HCT116 (cell line): ENCODE data around the gene C15orf62. TPM values are rescaled to one million over a fixed set of nuclear protein-coding genes. Genes with fewer than 3 reads are reported as not detected.

Experiments used
- ATAC-seq: fragments of 200-7000 bp; cut with Tn5 transposase; 2 replicates; pipeline ENCODE4 v1.9.1; 2020; ENCODE audit warnings: mild to moderate bottlenecking, moderate library complexity
- BruUV-seq: library from RNA; stranded (reverse); fragments of 400-500 nt; replicated peaks from 2 replicates; lab custom pipeline; 2021; lab: Mats Ljungman, UMichigan
- CTCF ChIA-PET: fragments of 300-600 bp; sonication (Branson Sonifier 250); formaldehyde crosslinking; loops from one replicate; lab custom pipeline; 2021; ENCODE audit warnings: antibody characterized with exemption; lab: Charles Lee
- POLR2A ChIA-PET: fragments of 300-600, 350-600 bp; sonication (Branson Sonifier 250); formaldehyde crosslinking; loops from one replicate; lab custom pipeline; 2021; ENCODE audit warnings: antibody characterized with exemption; lab: Charles Lee
- RAD21 ChIA-PET, 2 experiments: fragments of 300-600 bp; sonication (Branson Sonifier 250); formaldehyde crosslinking; loops; one replicate each; lab custom pipeline; 2023; ENCODE audit warnings: low total read pairs in 2 of 2; ENCODE audit not compliant: uncharacterized antibody in 2 of 2, unreplicated experiment in 2 of 2, low non-redundant PET in 1 of 2; lab: Charles Lee
- DNase-seq: peaks from one replicate; pipeline ENCODE4 v3.0.0-alpha.2; 2010; ENCODE audit warnings: low read depth, low spot score
- H2AFZ ChIP-seq: fragments of 200-600 bp; shearing (Covaris generic), sonication (generic); 2 replicates; pipeline ENCODE4 v1.6.1; 2017; ENCODE audit warnings: low read depth, mixed run types, mixed read lengths, antibody characterized with exemption, low read length; ENCODE audit not compliant: poor library complexity, severe bottlenecking
- H3K27ac ChIP-seq: 2 replicates; pipeline ENCODE4 v1.5.1; 2012; ENCODE audit warnings: low read depth, low read length
- H3K27me3 ChIP-seq: fragments of 200-600 bp; sonication (generic); 2 replicates; pipeline ENCODE4 v1.6.1; 2016; ENCODE audit warnings: mixed run types, low read length, mixed read lengths; ENCODE audit not compliant: insufficient read depth
- H3K36me3 ChIP-seq, 2 experiments: fragments of 200-500 bp in 1 of 2; fragments of 200-600 bp in 1 of 2; sonication (Bioruptor generic) in 1 of 2; sonication (generic) in 1 of 2; 2 replicates each; pipeline versions ENCODE4 v1.5.1 to v1.6.1; 2014 to 2016; ENCODE audit warnings: low read length in 2 of 2, inconsistent platforms in 1 of 2, mixed read lengths in 1 of 2, mixed run types in 1 of 2; ENCODE audit not compliant: insufficient read depth in 2 of 2, control insufficient read depth in 1 of 2
- H3K4me1 ChIP-seq, 2 experiments: fragments of 200-600 bp in 1 of 2; sonication (generic) in 1 of 2; 2 replicates each; pipeline versions ENCODE4 v1.5.1 to v1.6.1; 2012 to 2017; ENCODE audit warnings: low read length in 2 of 2, inconsistent platforms in 1 of 2, mild to moderate bottlenecking in 1 of 2, mixed read lengths in 1 of 2, mixed run types in 1 of 2, moderate library complexity in 1 of 2; ENCODE audit not compliant: insufficient read depth in 2 of 2, control insufficient read depth in 1 of 2
- H3K4me2 ChIP-seq: fragments of 200-600 bp; sonication (generic); 2 replicates; pipeline ENCODE4 v1.6.1; 2017; ENCODE audit warnings: mixed run types, low read length, mixed read lengths
- H3K4me3 ChIP-seq, 2 experiments: fragments of 200-600 bp in 1 of 2; sonication (generic) in 1 of 2; replicated peaks in 1 of 2; 2 replicates each; pipeline ENCODE4 v1.5.1; 2011 to 2016; ENCODE audit warnings: low read length in 2 of 2, control low read depth in 1 of 2, low read depth in 1 of 2, mild to moderate bottlenecking in 1 of 2, mixed read lengths in 1 of 2, mixed run types in 1 of 2
- H3K79me2 ChIP-seq: fragments of 200-600 bp; sonication (generic); 2 replicates; pipeline ENCODE4 v1.6.1; 2017; ENCODE audit warnings: mild to moderate bottlenecking, mixed run types, low read length, moderate library complexity, mixed read lengths; ENCODE audit not compliant: insufficient read depth
- H3K9ac ChIP-seq: fragments of 200-600 bp; sonication (generic); 2 replicates; pipeline ENCODE4 v1.6.1; 2016; ENCODE audit warnings: low read length, mixed read lengths
- H3K9me2 ChIP-seq: fragments of 200-600 bp; sonication (generic), shearing (Covaris generic); 2 replicates; pipeline ENCODE4 v1.6.1; 2017; ENCODE audit warnings: mixed run types, mild to moderate bottlenecking, moderate library complexity; ENCODE audit not compliant: insufficient read depth
- H3K9me3 ChIP-seq, 2 experiments: fragments of 200-500 bp in 1 of 2; fragments of 200-600 bp in 1 of 2; sonication (Bioruptor generic) in 1 of 2; sonication (generic) in 1 of 2; 2 replicates each; pipeline ENCODE4 v1.6.1; 2014 to 2017; ENCODE audit warnings: low read length in 2 of 2, mixed read lengths in 2 of 2, inconsistent platforms in 1 of 2, low read depth in 1 of 2, mild to moderate bottlenecking in 1 of 2, mixed run types in 1 of 2, moderate library complexity in 1 of 2; ENCODE audit not compliant: control insufficient read depth in 1 of 2, insufficient read depth in 1 of 2
- H4K20me1 ChIP-seq: fragments of 200-600 bp; sonication (generic), shearing (Covaris generic); 2 replicates; pipeline ENCODE4 v1.6.1; 2017; ENCODE audit warnings: mixed run types, mild to moderate bottlenecking, moderate library complexity; ENCODE audit not compliant: insufficient read depth
- CBX3 ChIP-seq: IDR thresholded peaks from 2 replicates; pipeline ENCODE4 v1.6.1; 2012; ENCODE audit warnings: low read depth
- CEBPB ChIP-seq: IDR thresholded peaks from 2 replicates; pipeline ENCODE4 v1.6.1; 2012; ENCODE audit warnings: low read depth
- EGR1 ChIP-seq: IDR thresholded peaks from 2 replicates; pipeline ENCODE4 v1.6.1; 2012; ENCODE audit warnings: low read depth
- ELF1 ChIP-seq: IDR thresholded peaks from 2 replicates; pipeline ENCODE4 v1.6.1; 2012; ENCODE audit warnings: low read depth, borderline replicate concordance
- EZH2phosphoT487 ChIP-seq: fragments of 200-600 bp; IDR thresholded peaks from 2 replicates; pipeline ENCODE4 v1.6.1; 2018; ENCODE audit warnings: antibody characterized with exemption, borderline replicate concordance
- FOSL1 ChIP-seq: IDR thresholded peaks from 2 replicates; pipeline ENCODE4 v1.6.1; 2012; ENCODE audit warnings: low read depth
- POLR2A ChIP-seq: IDR thresholded peaks from 2 replicates; pipeline ENCODE4 v1.7.0; 2011; ENCODE audit warnings: borderline replicate concordance; ENCODE audit not compliant: insufficient read depth, insufficient read length; ENCODE audit errors: extremely low read depth
- POLR2AphosphoS5 ChIP-seq: IDR thresholded peaks from 2 replicates; pipeline ENCODE4 v1.6.1; 2011; ENCODE audit warnings: mild to moderate bottlenecking, low read depth, low read length, moderate library complexity
- RAD21 ChIP-seq: IDR thresholded peaks from 2 replicates; pipeline ENCODE4 v1.6.1; 2012; ENCODE audit warnings: low read depth, mild to moderate bottlenecking
- SIN3A ChIP-seq: IDR thresholded peaks from 2 replicates; pipeline ENCODE4 v1.6.1; 2012; ENCODE audit warnings: low read depth
- SP1 ChIP-seq: IDR thresholded peaks from 2 replicates; pipeline ENCODE4 v1.6.1; 2012; ENCODE audit warnings: low read depth
- SRF ChIP-seq: IDR thresholded peaks from 2 replicates; pipeline ENCODE4 v1.6.1; 2012; ENCODE audit warnings: low read depth
- TCF7L2 ChIP-seq: IDR thresholded peaks from 2 replicates; pipeline ENCODE4 v1.7.0; 2011; ENCODE audit warnings: borderline replicate concordance, inconsistent platforms; ENCODE audit not compliant: insufficient read depth, insufficient read length; ENCODE audit errors: extremely low read depth
- YY1 ChIP-seq: IDR thresholded peaks from 2 replicates; pipeline ENCODE4 v1.6.1; 2011; ENCODE audit warnings: low read length, low read depth, moderate library complexity, mild to moderate bottlenecking; ENCODE audit not compliant: insufficient replicate concordance; ENCODE audit errors: extremely low read depth
- ZFX ChIP-seq: fragments of 450-650 bp; IDR thresholded peaks from 2 replicates; pipeline ENCODE4 v1.6.1; 2017
- ZNF274 ChIP-seq: fragments of 200-500 bp; sonication (Bioruptor generic); IDR thresholded peaks from 2 replicates; pipeline ENCODE4 v1.6.1; 2014; ENCODE audit warnings: mild to moderate bottlenecking, low read depth, low read length, inconsistent platforms
- intact Hi-C: fragments of 100-400 bp; cut with micrococcal nuclease; formaldehyde crosslinking; loops from 2 replicates; pipeline ENCODE4 v1.10.0; 2022
- total RNA-seq: library from RNA; stranded (reverse); gene quantifications from one replicate; pipeline ENCODE4 v1.2.1, GENCODE V29; 2021; ENCODE audit not compliant: unreplicated experiment
- TF ChIP-seq, protein P1 (sequence below), 3 experiments: fragments of 200-600 bp in 1 of 3; sonication (generic) in 1 of 3; IDR thresholded peaks in 2 of 3; conservative IDR thresholded peaks in 1 of 3; 2 replicates each; pipeline ENCODE4 v1.5.1; 2012 to 2017; ENCODE audit warnings: low read depth in 2 of 3, low read length in 2 of 3, antibody characterized with exemption in 1 of 3, borderline replicate concordance in 1 of 3, control low read depth in 1 of 3, mild to moderate bottlenecking in 1 of 3, mixed read lengths in 1 of 3, mixed run types in 1 of 3, moderate library complexity in 1 of 3; ENCODE audit not compliant: insufficient read depth in 1 of 3
- TF ChIP-seq, protein P2 (sequence below): IDR thresholded peaks from 2 replicates; pipeline ENCODE4 v1.6.1; 2012
- TF ChIP-seq, protein P3 (sequence below): IDR thresholded peaks from 2 replicates; pipeline ENCODE4 v1.6.1; 2012

The C15orf62 gene
- total RNA-seq, 1 experiment from 2014 or later, result 0.10 TPM

DNA sequence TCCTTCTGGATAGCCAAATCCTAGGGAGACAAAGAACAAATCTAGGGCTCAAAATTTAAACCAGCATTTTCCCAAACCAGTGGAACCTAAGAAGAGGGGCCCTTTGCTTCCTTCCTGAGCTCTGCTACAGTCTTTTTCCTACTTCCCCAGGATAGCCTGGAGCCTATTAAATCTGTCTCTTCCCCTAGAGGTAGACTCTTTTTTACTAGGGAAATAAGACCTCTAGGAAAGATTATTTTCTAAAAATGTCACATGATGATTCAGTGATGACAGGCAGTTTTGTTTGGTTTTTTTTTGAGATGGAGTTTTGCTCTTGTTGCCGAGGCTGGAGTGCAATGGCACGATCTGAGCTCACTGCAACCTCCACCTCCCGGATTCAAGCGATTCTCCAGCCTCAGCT, 33.2 kb upstream of the C15orf62 start:
- no peaks in the 10 kb centered on the region for H3K27me3 ChIP-seq
- ChIA-PET CTCF (no interaction called here), POLR2A (no interaction called here)
- ATAC-seq (no peak), DNase-seq (no peak)
- no peak overlapping the region for H3K4me2 ChIP-seq
- no peaks in the 10 kb centered on the region for H3K79me2 ChIP-seq
- intact Hi-C loops, result no loop called here
- BruUV-seq, result no TSS peak
- no peak overlapping the region for H3K4me3 ChIP-seq
- no peak overlapping the region for H3K9ac ChIP-seq
- H2AFZ ChIP-seq, result no peak overlapping the region
- peaks cover 30 to 43% of the 10 kb centered on the region in 2 experiments for H3K36me3 ChIP-seq
- no peak overlapping the region for H3K27ac ChIP-seq
- TF ChIP-seq YY1, result no peak
- TF ChIP-seq TCF7L2, result no peak
- no peak for TF ChIP-seq ZFX
- TF ChIP-seq EZH2phosphoT487, result no peak
- TF ChIP-seq POLR2AphosphoS5, result no peak
- TF ChIP-seq CBX3, result no peak
- no peak for TF ChIP-seq EGR1
- TF ChIP-seq CEBPB, result no peak
- no peak for TF ChIP-seq SIN3A
- TF ChIP-seq, protein P1, sequence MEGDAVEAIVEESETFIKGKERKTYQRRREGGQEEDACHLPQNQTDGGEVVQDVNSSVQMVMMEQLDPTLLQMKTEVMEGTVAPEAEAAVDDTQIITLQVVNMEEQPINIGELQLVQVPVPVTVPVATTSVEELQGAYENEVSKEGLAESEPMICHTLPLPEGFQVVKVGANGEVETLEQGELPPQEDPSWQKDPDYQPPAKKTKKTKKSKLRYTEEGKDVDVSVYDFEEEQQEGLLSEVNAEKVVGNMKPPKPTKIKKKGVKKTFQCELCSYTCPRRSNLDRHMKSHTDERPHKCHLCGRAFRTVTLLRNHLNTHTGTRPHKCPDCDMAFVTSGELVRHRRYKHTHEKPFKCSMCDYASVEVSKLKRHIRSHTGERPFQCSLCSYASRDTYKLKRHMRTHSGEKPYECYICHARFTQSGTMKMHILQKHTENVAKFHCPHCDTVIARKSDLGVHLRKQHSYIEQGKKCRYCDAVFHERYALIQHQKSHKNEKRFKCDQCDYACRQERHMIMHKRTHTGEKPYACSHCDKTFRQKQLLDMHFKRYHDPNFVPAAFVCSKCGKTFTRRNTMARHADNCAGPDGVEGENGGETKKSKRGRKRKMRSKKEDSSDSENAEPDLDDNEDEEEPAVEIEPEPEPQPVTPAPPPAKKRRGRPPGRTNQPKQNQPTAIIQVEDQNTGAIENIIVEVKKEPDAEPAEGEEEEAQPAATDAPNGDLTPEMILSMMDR (IDR thresholded peaks at IDR 0.05 in 2 of 3, conservative IDR thresholded peaks at IDR 0.05 in 1 of 3; ENCODE audit: borderline replicate concordance in 1 of 3, insufficient read depth in 1 of 3, low read depth in 2 of 3, low read length in 2 of 3), result no peak
- TF ChIP-seq, protein P2, sequence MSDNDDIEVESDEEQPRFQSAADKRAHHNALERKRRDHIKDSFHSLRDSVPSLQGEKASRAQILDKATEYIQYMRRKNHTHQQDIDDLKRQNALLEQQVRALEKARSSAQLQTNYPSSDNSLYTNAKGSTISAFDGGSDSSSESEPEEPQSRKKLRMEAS, result no peak
- no peak for TF ChIP-seq FOSL1
- TF ChIP-seq RAD21, result no peak
- TF ChIP-seq, protein P3, sequence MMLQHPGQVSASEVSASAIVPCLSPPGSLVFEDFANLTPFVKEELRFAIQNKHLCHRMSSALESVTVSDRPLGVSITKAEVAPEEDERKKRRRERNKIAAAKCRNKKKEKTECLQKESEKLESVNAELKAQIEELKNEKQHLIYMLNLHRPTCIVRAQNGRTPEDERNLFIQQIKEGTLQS, result no peak
- TF ChIP-seq ZNF274, result no peak
- TF ChIP-seq SP1, result no peak
- no peak for TF ChIP-seq SRF
- TF ChIP-seq ELF1, result no peak
- TF ChIP-seq POLR2A, result no peak
- TF ChIP-seq, all 23 proteins: peak for 0
- RAD21 ChIA-PET, result no interaction called here
- no peaks in the 10 kb centered on the region for H4K20me1 ChIP-seq
- no peaks in the 10 kb centered on the region for H3K9me2 ChIP-seq
- no peaks in the 10 kb centered on the region for H3K4me1 ChIP-seq
- H3K9me3 ChIP-seq, result no peaks in the 10 kb centered on the region
